ENCODE measurements around the gene TIGD6.

DNA sequence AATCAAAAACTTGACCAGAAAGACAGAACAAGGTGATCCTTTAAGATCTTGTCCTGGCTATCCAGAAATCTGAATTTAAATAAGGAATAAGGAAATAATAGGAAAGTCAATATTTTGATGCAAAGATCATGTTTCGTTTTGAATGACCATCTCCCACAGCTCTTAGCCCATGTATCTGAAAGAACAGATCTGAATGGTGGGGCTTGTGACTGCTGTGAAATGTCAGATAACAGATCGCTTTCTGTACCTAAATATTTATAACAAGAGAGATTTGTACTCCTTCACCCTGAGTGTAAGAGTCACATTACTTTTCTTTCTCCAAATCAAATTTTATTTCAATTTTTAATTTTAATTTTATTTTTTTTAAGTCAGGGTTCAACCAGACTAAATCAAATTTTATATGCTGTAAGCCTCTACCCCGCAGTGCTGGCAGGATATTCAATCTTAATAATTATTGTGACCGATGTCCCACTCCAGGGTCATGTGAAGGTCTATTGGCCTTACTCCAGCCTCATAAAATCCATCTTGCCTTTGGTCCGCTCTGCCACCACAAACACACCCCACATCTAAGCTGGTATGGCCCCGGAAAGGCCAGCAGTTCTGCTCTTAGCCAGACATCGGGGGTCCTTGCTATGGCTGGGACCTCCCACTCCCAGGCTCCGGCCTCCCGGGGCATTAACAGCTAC is 46.9 kb downstream of the TIGD6 start:
- no peak for TF ChIP-seq EZH2 (IDR thresholded peaks at IDR 0.05; ENCODE audit: borderline replicate concordance, low read length)
- TF ChIP-seq, protein P1, sequence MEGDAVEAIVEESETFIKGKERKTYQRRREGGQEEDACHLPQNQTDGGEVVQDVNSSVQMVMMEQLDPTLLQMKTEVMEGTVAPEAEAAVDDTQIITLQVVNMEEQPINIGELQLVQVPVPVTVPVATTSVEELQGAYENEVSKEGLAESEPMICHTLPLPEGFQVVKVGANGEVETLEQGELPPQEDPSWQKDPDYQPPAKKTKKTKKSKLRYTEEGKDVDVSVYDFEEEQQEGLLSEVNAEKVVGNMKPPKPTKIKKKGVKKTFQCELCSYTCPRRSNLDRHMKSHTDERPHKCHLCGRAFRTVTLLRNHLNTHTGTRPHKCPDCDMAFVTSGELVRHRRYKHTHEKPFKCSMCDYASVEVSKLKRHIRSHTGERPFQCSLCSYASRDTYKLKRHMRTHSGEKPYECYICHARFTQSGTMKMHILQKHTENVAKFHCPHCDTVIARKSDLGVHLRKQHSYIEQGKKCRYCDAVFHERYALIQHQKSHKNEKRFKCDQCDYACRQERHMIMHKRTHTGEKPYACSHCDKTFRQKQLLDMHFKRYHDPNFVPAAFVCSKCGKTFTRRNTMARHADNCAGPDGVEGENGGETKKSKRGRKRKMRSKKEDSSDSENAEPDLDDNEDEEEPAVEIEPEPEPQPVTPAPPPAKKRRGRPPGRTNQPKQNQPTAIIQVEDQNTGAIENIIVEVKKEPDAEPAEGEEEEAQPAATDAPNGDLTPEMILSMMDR (conservative IDR thresholded peaks at IDR 0.05 in 1 of 2, IDR thresholded peaks at IDR 0.05 in 1 of 2; ENCODE audit: extremely low read depth in 1 of 2, insufficient read depth in 1 of 2, low read depth in 1 of 2, low read length in 2 of 2): no peak
